GM18498 (cell line): ENCODE results near the gene CCDC91.

ENCODE experiments used
- ATAC-seq: cut with Tn5 transposase; IDR thresholded peaks from one replicate; pipeline ENCODE4 v1.9.1; 2021; ENCODE audit warnings: mild to moderate bottlenecking, moderate library complexity; ENCODE audit not compliant: unreplicated experiment

The CCDC91 gene

DNA sequence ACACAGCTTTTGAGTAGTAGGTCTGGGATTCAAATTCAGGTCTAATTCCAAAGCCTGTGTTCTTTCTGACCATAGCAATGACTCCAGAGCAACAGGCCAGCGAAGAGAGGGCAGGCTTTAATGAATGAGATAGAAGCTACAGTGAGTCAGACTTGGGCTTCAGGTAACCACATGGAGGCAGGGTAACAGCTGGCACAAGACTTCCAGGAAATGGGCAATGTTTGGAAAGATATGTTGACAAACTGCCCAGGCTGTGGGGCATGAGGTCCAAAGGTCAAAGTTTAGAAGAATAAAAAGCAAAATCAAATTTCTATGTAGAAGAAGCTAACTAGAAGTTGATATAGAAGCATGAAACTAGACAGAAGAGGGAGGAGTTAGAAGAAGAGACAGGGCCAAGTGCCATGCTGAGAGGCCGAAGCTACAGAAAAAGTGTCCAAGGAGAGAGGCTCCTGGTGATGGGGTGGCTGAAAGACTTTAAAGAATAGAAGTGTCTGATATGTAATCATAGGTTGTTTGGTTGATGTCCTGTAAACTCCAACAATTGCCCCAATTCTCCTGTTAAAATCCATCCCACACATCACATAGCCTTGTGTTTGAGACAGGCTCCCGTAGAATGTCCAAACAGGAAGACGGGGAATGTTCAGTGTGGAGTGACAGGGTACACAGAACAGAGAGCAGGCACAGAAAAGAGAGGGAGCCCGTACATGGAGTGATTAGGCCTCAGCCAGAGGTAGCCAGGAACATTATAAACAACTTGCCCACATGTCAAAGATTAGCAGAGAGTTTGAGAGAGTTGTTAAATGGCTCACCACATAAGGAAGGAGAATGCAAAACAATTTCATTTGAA lies 384.7 kb downstream of the CCDC91 start:
- no peak for ATAC-seq

DNA sequence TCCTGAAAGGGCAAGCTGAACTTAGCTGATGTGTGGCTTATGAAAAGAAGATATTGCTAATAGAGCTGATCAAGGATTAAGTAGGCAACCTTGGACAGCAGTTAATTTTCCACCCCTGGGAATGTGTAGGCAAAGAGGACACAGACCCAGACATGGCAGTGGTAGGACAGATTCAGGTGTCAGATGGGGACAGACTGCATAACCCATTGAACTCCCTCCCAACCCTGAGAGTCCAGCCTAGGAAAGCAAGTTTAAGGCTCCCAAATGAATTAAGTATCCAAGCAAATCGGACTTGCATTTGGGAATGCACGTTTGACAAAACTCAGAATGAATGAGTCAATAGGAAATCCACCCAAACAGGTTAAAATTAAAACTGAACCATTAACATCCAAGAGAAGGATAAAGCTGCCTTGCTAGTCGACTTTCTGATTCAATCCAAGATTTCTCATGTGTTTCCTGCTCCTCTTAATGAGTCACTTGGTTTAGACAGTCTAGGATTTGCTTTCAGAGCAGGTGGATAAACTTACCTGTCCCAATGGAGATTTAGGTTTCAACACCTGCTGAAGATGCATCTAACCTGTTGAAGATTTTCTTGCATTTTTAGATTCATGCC lies 385.4 kb downstream of the CCDC91 start:
- no peak for ATAC-seq

- ATAC-seq, result no peak
These were observed 388.1 kb downstream of the CCDC91 start for GRCh38 chr12:28578361-28578760.

DNA sequence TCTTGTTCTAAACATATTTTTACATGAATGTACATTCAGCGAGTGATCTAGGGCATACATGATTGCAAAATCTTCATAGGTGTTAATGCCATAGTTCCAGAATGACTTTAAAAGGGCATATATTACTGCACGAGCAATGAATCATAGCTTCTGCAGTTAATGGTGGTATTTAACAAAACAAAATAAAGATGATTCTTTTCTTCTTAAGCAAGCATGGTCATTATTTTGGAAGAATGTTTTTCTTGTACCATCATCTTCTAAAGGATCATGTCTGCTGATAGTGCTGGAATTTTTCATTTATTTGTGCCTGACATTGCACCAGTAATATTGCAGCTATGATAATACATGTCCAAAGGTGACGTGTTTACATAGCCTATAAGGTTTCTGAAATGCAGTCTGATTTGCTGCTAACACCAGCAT lies 388.6 kb downstream of the CCDC91 start:
- no peak for ATAC-seq

DNA sequence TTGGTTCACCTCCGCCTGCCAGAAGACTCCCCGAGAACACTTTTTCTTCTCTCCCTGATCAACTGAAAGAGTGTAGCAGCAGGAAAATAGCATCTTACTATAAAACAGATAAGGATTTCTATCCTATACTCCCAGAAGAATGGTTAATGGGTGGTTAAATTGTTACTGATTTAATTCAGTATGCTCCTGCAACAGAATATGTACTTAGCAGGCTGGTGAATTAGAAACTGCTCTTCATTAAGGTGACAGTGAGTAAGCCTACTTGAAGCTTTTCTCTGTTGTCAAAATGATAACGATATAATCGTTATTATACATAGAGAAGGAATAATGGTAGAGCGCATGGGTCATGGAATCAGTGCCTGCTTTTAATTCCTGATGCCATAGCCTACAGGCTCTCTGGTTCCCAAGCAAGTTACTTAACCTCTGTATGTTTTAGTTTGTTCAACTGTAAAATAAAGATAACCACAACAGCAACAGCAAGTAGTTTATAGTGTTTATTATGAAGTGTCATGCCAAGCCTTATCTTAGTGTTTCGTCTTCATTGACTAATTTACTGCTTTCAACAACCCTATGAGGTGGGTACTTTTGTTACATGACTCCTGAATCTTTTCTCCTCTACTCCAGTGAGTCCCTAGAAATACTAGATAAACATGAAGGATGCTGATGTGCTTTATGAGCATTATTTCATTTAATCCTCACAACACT lies 392.6 kb downstream of the CCDC91 start:
- ATAC-seq, result no peak

- ATAC-seq, result no peak
These were observed 393.5 kb downstream of the CCDC91 start for GRCh38 chr12:28583701-28584261.

DNA sequence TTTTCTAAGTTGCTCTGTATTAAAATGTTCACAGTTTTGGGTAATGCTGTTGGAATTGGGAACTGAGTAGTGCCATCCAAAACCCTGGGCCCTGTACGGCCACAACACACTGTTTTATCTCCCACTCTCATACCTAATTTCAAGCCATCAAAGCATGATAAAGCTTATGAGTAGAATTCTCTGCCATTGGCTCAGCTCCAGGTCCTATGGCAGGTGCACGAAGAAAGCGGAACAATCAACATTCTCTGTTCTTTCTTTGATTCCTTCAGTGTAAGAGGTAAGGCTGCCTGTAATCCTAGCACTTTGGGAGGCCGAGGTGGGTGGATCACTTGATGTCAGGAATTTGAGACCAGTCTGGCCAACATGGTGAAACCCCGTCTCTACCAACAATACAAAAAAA lies 394.9 kb downstream of the CCDC91 start:
- ATAC-seq, result no peak

DNA sequence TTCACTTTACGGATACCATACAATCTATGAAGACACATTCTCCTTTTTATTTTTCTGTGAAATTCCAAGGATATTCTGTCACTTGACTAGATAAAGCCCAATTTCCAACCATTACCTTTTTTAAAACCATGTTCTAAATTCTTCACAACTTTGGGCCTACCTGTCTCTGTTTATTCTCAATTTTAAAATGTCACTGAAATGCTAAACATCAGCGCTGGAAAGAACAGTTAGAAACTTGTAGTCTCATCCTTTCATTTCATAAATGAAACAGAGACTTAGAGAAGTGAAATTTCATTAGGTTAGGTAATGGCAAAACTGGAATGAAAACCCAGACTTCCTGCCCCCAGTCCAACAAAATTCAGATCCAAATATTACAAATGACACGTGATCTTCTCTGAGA lies 396.2 kb downstream of the CCDC91 start:
- ATAC-seq, result no peak

DNA sequence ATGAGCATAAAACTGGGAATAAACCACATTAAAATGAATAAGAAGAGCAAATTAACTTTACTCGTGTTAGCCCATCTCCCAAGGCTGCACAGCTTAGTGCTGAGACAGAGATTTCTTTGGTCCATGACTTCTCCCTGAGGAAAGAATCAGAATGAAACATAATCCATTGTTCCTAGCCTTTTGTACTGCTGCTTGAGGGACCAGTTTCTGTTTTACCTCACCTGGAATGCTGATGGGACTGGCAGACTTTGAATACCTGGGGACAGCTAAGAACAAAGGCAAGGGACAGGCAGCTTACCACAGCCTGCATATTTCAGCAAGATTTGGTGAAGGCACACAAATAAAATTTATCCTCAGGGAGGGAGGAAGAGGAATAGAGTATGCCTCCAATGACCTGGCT lies 401.6 kb downstream of the CCDC91 start:
- ATAC-seq, result no peak
